GM06990 (cell line): ENCODE data around the gene SIL1.
"Not testable (repeated sequence)": the region's sequence is repeated elsewhere in the genome, so short reads cannot be mapped to it uniquely, and the experiment has no call there.

Source experiments
- DNase-seq: peaks from one replicate; pipeline ENCODE4 v3.0.0-alpha.2; 2011; ENCODE audit not compliant: insufficient read length; ENCODE audit errors: extremely low read depth
- H3K27me3 ChIP-seq: replicated peaks from 2 replicates; pipeline ENCODE4 v1.6.0; 2011; ENCODE audit warnings: low read length; ENCODE audit not compliant: control insufficient read depth, insufficient read depth
- H3K36me3 ChIP-seq: 2 replicates; pipeline ENCODE4 v1.5.1; 2011; ENCODE audit warnings: low read length; ENCODE audit not compliant: control insufficient read depth, insufficient read depth
- H3K4me3 ChIP-seq: replicated peaks from 2 replicates; pipeline ENCODE4 v1.5.1; 2011; ENCODE audit warnings: low read depth, mild to moderate bottlenecking, control low read depth, low read length
- CTCF ChIP-seq: IDR thresholded peaks from 2 replicates; pipeline ENCODE4 v1.5.1; 2011; ENCODE audit warnings: low read length, control low read depth, mild to moderate bottlenecking, inconsistent platforms; ENCODE audit not compliant: insufficient read depth, poor library complexity, severe bottlenecking

SIL1 gene

GRCh38 chr5:139014726-139015125, 183.4 kb downstream of the SIL1 start:
- Histone ChIP-seq H3K4me3 (no peak overlapping the region), H3K27me3 (no peaks in the 10 kb centered on the region), H3K36me3 (peaks cover 1% of the 10 kb centered on the region)
- no peak for TF ChIP-seq CTCF
- no peak for DNase-seq

- no peaks in the 10 kb centered on the region for H3K27me3 ChIP-seq
- TF ChIP-seq CTCF = no peak
- H3K4me3 ChIP-seq = no peak overlapping the region
- DNase-seq = no peak
- peaks cover 1% of the 10 kb centered on the region for H3K36me3 ChIP-seq
Measured at GRCh38 chr5:139012176-139012575, 186.0 kb downstream of the SIL1 start.

GRCh38 chr5:139011156-139011555, 187.0 kb downstream of the SIL1 start:
- H3K4me3 ChIP-seq, H3K27me3 ChIP-seq, DNase-seq, H3K36me3 ChIP-seq: not testable (repeated sequence)

GRCh38 chr5:139004374-139005307, 193.5 kb downstream of the SIL1 start:
- no peak for DNase-seq
- H3K27me3 ChIP-seq = no peaks in the 10 kb centered on the region
- no peaks in the 10 kb centered on the region; the same call in 1 of the 2 replicates for H3K36me3 ChIP-seq
- no peak for TF ChIP-seq CTCF
- no peak overlapping the region for H3K4me3 ChIP-seq

- TF ChIP-seq CTCF = no peak
- Histone ChIP-seq H3K27me3 (no peaks in the 10 kb centered on the region), H3K36me3 (no peaks in the 10 kb centered on the region; the same call in 1 of the 2 replicates), H3K4me3 (no peak overlapping the region)
- no peak for DNase-seq
Measured at GRCh38 chr5:138999674-139000073, 198.5 kb downstream of the SIL1 start.

GRCh38 chr5:138998521-138998920, 199.6 kb downstream of the SIL1 start:
- Histone ChIP-seq H3K36me3 (no peaks in the 10 kb centered on the region; the same call in 1 of the 2 replicates), H3K27me3 (no peaks in the 10 kb centered on the region), H3K4me3 (no peak overlapping the region)
- DNase-seq = no peak
- TF ChIP-seq CTCF = no peak
